ENCODE measurements around the gene NANOS1.
"Not testable (repeated sequence)": the region's sequence is repeated elsewhere in the genome, so short reads cannot be mapped to it uniquely, and the experiment has no call there.

The NANOS1 gene

DNA sequence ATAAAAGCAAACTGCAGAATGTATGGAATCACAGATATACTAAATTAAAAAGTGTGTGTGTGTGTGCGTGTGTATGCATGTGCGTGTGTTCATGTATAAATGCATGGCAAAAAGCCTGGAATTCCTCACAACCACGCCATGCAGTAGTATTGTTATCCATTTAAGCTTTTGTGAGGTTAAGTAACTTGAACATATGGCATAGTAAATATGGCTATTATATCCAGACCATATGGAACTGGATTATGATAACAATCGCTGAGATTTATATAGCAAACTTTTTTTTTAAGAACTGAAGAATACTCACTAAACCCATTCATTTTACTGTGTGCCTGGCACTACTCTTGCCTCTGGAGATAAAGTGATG, 22.3 kb upstream of the NANOS1 start:
- no peak for DNase-seq (ENCODE audit: low spot score)

- no peak for DNase-seq (ENCODE audit: low spot score)
Measured at GRCh38 chr10:119020627-119020946, 8.9 kb upstream of the NANOS1 start.

- DNase-seq (ENCODE audit: low spot score) = no peak
Measured at GRCh38 chr10:119022846-119023552, 6.5 kb upstream of the NANOS1 start.

- DNase-seq (ENCODE audit: low spot score) = no peak
Measured at GRCh38 chr10:119023553-119023868, 6.0 kb upstream of the NANOS1 start.

GRCh38 chr10:119024882-119025281, 4.6 kb upstream of the NANOS1 start:
- DNase-seq (ENCODE audit: low spot score) = no peak

GRCh38 chr10:119025336-119025735, 4.2 kb upstream of the NANOS1 start:
- DNase-seq (ENCODE audit: low spot score) = no peak

DNA sequence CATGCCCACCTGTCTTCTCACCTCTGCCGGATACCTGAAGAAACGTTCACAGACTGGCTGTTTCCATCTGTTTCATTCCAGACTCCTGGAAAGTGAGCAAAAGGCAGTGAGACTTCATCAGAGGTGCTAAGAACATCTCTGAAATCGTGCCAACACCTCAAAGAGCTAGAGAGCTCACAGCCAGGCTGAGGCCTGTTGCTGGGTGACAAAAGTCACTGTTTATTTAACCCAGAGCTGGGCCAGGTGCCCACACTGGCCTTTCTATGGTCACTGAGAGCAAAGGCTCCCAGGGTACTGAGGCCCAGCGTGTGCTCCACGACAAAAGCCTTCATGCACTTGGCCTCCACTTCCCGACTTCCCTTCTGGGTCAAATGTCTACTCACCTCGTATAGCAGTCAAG, 3.7 kb upstream of the NANOS1 start:
- no peak for DNase-seq (ENCODE audit: low spot score)

- DNase-seq (ENCODE audit: low spot score) = no peak
Measured at GRCh38 chr10:119026301-119027110, 3.0 kb upstream of the NANOS1 start.

DNA sequence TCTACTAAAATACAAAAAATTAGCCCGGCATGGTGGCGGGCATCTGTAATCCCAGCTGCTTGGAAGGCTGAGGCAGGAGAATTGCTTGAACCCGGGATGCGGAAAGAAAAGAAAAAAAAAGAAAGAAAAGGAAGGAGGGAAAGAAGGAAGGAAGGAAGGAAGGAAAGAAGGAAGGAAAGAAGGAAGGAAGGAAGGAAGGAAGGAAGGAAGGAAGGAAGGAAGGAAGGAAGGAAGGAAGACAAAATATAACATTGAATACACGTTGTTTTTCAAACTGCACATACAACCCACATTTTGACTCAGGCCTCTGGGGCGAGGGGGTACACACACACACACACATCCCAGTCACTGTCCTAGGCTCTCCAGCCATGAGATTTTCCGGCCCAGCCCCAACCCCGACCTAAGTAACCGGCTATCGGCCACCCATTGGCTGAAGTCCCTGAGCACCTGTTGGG, 1.0 kb upstream of the NANOS1 start:
- DNase-seq (ENCODE audit: low spot score) = not testable (repeated sequence)

DNA sequence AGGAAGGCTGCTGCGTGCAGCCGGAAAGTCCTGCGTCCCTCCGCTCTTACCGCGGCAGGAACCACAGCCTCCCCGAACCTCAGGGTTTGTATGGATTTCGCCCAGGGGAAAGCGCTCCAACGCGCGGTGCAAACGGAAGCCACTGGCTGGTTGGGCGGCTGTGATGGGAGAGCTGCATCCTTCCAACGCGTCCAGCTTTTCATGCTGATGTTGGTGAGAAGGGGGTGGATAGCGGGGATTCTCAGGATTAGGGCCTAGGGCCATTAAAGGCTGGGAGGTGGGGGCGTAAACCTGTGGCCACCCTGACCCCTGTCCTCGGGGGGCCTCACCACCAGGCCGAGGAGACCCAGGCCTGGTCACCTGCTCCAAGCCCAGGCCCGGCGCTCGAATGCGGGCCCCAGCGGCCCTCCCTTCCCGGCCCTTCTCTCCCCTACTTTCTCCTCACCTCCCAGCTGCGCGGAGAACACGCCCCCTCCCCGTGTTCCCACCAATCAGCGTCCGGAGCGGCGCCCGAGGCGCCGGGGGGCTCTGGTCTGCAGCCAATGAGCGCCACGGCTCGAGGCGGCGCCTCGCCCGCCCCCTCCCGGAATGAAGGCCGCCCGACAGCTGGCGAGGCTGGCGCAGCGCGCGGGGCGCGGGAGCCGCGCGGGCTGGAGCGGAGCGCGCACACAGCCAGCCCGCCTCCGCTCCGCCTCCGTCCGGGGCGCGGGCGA, 458 bp upstream of the NANOS1 start:
- DNase-seq (ENCODE audit: low spot score) = peak; percentile 92

GRCh38 chr10:119030421-119031250, 1.1 kb downstream of the NANOS1 start:
- peak; percentile 88 for DNase-seq (ENCODE audit: low spot score)

DNA sequence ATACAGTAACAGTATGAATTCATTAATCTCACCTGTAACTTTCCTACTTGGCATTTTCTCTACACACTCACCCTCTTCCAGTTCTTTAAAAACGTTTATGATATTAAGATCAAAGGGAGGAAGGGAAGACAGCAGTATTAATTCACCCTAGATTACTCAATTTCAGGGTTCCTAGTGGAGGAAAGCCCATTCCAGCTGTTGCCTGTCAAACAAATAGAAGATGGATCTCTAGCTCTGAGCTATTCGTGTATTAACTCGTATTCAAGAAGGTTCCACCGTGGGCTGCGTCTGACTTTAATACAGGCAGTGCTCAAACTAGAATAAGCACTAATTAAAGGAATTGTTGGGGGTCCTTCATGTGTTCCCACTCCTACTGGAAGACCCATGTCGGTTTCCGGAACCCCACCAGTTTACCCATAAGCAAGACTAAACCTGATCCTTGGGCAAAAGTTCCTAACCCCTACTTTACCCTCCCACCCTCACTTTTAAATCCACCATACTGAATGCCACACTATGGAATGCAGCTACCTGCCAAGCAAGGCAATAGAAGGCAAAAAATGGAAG, 2.1 kb downstream of the NANOS1 start:
- DNase-seq (ENCODE audit: low spot score) = peak; percentile 36

DNA sequence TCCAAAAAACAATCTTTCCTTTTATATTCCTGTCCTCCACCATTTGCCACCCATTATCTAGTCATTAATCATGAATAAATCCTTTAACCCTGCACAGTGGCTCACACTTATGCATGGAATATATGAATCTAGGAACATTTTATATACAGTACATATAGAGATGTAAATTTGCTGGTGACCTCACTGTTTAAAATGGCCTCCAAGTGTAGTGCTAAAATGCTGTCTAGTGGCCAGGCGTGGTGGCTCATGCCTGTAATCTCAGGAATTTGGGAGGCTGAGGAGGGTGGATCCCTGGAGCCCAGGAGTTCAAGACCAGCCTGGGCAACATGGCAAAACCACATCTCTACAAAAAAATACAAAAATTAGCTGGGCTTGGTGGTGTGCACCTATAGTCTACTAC, 9.6 kb downstream of the NANOS1 start:
- DNase-seq (ENCODE audit: low spot score) = no peak

DNA sequence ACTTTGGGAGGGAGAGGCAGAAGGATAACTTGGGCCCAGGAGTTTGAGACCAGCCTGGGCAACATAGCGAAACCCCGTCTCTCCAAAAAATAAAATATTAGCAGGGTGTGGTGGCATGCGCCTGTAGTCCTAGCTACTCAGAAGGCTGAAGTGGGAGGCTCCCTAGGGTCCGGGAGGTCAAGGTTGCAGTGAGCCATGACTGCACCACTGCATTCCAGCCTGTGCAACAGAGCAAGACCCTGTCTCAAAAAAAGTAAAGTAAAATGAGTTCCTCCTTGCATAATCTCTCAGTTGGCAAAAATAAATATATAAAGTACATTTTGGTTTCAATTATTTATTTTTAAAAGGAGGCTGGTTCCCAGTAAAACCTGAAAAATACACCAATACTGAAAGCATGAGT, 11.8 kb downstream of the NANOS1 start:
- DNase-seq (ENCODE audit: low spot score) = no peak

GRCh38 chr10:119042169-119042568, 12.7 kb downstream of the NANOS1 start:
- no peak for DNase-seq (ENCODE audit: low spot score)

DNA sequence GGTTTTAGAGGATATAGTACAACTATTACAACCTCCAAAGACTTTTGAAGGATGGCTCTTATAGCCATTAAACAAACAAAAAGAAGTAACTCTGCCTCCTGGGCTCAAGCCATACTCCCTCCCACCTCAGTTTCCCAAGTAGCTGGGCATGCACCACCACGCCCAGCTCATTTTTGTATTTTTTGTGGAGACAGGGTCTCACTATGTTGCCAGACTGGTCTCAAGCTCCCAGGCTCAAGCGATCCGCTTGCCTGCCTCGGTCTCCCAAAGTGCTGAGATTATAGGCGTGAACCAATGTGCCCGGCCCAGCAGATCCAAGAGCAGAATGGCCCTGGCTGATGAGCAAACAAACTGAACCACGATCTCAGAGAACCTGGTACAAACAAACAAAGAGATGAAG, 16.0 kb downstream of the NANOS1 start:
- DNase-seq (ENCODE audit: low spot score) = no peak

DNA sequence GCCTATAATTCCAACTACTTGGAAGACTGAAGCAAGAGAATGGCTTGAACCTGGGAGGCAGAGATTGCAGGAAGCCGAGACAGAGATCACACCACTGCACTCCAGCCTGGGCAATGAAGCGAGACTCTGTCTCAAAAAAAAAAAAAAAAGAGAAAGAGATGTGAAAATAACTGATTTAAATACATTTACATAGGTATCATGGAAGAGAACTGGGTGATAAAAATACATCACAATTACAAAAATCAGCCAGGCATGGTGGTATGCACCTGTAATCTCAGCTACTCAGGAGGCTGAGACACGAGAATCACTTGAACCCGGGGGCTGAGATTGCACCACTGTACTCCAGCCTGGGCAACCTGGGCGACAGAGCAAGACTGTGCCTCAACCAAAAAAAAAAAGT, 19.8 kb downstream of the NANOS1 start:
- DNase-seq (ENCODE audit: low spot score) = no peak

DNA sequence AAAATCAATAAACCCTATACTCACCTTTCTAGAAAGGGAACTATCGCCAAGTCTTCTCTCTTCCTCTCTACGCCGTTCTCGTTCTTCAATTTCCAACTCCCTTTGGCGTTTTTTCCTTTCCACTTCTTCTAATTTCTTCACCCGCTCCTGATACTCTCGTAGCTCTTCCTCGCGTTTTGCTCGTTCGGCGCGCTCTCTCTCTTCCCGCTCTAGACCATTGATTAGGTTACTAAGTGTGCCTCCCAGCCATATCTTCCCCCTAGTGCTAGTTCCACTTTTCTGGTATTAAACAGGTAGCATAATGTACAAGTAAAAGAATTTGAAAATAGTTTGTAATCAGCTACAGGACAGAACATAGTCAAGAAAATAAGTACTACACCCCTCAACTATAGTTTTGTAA, 20.3 kb downstream of the NANOS1 start:
- no peak for DNase-seq (ENCODE audit: low spot score)

- DNase-seq (ENCODE audit: low spot score) = no peak
Measured at GRCh38 chr10:119051775-119052174, 22.3 kb downstream of the NANOS1 start.

- DNase-seq (ENCODE audit: low spot score) = no peak
Measured at GRCh38 chr10:119055472-119055871, 26.0 kb downstream of the NANOS1 start.

DNA sequence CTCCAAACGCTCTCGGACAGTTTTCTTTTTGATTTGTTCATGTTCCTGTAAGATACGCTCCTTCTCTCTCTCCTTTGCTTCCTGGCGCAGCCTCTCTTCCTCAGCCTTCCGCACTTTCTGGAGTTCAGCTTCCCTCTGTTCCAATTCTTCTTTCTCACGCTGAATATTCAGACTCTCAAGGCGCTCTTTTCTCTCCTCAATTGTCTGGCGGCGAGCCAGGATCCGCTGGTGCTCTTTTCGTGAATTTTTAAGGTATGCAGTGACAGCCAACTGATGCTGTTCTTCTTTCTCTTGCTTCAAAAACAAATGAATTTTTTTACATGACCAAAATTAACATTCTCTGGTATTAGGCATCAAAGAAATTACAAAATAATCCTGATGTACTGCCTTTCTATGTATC, 28.5 kb downstream of the NANOS1 start:
- no peak for DNase-seq (ENCODE audit: low spot score)

GRCh38 chr10:119059557-119059956, 30.0 kb downstream of the NANOS1 start:
- DNase-seq (ENCODE audit: low spot score) = no peak

All from NAMALWA (cell line).